Fibroblast of upper back skin (primary cell): ENCODE measurements around the gene AKT1.
A peak's percentile ranks its signal among the peaks of the same experiment; 100 is the strongest.

Source experiments
- DNase-seq: peaks from one replicate; pipeline ENCODE4 v3.0.0-alpha.2; 2013

Gene AKT1

DNA sequence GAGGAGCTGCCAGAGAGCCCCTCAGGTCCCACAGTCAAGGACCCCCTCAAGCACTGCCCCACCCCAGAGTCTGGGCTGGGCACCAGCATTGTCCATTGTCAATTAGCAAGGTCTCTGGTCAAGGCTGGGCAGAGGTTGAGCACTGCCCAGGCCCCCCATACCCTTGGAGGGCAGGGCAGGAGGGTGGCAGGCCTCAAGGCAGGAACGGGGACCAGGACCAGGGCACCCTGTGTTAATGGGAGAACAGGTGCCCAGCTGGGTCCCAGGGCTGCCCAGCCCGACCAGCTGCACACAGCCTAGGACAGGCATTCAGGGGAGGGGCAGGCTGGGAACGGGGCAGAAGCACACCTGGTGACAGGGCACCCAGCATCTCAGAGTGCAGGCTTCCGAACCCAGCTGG is 24.2 kb downstream of the AKT1 start:
- DNase-seq = no peak

DNA sequence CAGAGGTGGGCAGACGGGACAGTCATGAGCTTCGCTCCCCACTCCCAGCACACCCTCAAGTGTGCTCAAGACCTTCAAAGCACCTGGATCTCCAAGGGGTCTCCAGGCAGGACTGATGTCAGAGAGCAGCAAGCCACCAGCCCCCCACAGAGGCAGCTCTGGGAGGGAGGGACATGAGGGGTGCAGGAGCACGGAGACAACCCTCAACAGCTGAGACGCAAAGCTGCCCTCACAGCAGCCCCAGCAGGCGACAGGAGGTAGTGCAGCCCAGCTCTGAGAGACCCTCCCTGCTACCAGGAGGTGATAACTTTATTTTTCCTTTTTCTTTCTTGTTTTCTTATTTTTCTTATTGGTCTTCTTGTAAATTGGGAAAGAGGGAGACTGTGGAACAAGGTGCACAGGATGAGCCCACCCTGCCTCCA is 24.7 kb downstream of the AKT1 start:
- no peak for DNase-seq

DNA sequence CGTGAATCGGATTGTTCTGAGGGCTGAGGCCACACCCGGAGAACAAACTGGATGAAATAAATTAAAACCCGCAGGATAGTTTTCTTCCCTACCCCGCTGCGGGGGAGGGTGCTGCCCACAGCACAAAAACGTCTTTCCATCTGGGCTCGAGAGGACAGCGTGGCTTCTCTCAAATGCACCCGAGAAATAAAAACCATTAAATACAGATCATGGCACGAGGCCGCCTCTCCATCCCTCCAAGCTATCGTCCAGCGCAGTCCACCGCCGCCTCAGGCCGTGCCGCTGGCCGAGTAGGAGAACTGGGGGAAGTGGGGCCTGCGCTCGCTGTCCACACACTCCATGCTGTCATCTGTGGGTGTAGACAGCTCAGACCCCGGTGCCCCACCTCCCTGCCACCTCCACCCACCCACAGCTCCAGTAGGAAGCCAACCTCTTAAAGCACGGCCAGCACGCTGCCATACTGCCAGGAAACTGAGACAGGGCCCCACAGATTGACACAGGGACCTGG is 25.4 kb downstream of the AKT1 start:
- no peak for DNase-seq

DNA sequence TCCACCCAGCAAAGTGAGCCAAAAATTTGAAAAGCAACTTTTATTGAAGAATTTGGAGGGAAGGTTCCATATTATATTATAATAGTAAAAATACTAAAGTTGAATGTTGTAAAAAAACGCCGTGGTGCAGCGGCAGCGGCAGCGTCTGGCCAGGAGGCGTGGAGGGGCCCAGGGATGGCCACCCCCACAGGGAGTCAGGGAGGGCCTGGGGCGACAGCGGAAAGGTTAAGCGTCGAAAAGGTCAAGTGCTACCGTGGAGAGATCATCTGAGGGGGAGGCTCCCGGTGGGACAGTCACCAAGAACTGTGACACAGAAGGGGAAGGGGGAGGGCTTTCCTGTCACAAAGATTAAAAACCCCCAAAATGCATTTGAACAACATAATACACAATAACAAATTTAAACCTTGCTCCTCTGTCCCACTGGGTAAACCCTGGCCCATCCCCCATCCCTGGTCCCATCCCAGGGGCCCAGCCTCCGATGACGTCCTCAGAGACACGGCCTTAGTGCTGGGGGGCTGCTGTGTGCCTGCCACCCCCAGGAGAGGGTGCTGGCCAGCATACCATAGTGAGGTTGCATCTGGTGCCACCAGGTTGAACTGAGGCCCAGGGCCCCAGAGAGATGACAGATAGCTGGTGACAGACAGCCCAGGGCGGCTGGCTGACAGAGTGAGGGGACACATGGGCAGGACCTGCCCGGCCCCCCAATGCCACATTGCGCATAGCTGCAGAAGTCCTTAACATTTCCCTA is 26.1 kb downstream of the AKT1 start:
- DNase-seq = no peak

DNA sequence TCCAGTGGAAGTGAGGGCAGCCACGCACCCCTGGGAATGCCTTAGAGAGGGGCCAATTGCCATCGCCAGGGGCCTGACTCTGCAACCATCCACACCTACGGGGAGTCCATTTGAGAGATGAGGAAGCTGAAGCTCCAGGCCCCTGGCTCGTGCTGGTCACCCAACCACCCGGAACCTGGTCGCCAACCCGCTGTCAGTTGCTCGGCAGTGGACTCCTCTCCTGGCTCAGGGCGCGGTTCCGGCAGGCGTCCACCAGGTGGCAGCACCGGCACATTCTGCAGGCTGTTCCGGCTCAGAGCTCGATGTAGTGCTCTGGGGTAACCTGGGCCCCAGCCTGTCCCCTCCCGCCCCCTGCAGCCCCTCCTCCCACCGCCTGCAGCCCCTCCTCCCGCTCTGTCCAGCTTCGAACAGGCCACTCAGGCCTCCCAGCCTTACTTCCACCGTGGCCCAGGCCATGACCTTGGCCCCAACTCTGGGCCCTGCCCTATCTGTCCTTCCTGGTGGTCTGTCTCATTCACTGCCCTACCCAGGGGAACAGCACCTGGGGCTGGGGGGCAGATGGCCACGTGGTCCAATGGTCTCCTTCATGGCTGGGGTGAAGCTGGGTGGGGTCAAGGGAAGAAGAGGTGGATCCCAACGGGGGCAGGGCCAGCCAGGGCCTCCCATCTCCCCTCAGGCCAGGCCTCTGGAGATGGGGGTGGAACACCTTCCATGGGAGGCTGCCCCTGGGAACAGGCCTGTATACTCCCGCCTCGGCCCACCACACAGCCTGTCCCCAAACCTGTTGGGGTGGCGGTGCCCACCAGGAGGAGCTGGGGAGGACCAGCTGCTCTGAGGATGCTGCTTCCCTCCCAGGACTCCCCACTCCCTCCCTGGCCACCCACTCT is 26.9 kb downstream of the AKT1 start:
- peak; percentile 76 for DNase-seq

DNA sequence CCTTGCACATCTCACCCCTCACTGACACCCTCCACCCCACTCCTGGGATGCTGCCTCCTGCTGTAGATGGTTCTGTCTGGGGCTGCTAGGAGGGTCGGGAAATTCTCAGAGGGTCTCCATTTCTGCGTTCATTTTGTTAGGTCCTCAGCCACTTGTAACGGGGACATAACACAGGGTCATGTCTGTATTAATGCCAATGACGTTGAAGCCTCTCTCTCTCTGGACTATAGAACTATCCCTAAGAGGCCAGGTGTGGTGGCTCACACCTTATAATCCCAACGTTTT is 28.0 kb downstream of the AKT1 start:
- no peak for DNase-seq

DNA sequence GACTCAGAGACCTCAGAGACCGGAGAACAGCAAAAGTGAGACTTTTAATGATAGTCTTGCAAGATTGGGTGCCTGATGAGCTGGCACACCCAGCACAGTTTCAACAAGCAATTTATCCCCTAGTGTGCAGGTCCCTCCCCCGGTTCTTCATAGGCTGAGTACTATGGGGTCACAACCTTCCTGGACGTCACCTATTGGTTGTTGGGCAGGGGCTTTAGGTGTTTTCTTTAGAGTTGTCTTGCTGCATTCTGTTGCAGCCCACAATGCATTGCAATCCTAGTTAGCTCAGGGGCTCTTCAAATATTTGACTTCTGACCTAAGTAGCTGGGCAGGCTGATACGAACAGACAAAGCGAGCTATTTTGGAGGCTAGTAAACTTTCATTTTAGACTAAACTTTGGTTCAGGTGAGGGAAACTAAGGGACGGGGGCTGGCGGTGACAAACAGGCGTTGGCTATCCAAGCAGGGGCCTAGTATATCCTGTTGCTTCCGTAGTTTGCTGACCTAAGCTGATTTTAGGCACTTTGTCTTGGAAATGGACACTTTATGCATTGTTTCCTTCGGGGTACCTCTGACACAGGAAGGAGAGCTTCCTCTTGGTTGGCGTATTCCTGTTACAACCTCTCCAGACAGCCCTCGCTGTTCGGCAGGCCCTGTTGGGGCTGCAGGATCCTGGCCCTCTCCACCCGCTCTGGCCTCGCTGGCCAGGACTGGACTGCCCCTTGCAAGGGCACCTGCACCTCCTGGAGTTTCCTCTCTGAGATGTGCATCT is 28.5 kb downstream of the AKT1 start:
- DNase-seq = no peak

DNA sequence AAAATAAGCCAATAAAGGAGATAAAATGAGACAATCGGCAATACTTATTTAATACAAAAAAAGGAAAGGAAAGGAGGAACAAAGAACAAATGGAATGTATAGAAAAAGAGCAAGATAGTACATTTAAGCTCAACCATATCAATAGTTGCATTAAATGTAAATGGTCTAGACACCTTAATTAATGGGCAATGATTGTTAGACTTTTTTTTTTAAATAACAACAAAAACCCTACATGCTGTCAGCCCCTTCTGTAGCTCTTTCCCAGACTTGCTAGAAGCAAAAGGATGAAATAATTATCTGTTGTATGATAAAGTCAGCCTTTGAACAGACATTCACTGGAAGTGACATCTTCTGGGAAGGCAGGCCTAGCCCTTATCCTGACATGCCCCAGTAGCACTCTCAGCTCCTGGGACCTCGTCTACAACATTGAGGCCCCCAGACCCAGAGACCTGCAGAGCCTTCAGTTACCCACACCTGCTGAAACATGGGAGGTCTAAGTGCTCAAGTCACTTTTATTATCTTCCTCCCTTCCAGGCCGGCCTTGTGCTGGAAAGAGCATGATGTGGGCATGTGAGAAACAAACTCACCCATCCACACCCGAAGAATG is 29.2 kb downstream of the AKT1 start:
- no peak for DNase-seq

DNA sequence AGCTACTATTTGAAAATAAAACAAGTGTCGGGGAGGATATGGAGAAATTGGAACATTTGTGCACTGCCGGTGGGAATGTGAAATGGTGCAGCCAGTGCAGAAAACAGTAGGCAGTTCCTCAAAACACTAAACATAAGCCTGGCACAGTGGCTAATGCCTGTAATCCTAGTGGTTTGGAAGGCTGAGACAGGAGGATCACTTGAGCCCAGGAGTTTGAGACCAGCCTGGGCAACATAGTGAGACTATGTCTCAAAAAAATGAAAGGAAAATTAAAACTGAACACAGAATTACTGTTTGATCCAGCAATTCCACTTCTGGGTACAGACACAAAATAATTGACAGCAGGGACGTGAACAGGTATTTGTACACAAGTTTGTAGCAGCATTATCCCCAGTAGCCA is 30.0 kb downstream of the AKT1 start:
- no peak for DNase-seq

DNA sequence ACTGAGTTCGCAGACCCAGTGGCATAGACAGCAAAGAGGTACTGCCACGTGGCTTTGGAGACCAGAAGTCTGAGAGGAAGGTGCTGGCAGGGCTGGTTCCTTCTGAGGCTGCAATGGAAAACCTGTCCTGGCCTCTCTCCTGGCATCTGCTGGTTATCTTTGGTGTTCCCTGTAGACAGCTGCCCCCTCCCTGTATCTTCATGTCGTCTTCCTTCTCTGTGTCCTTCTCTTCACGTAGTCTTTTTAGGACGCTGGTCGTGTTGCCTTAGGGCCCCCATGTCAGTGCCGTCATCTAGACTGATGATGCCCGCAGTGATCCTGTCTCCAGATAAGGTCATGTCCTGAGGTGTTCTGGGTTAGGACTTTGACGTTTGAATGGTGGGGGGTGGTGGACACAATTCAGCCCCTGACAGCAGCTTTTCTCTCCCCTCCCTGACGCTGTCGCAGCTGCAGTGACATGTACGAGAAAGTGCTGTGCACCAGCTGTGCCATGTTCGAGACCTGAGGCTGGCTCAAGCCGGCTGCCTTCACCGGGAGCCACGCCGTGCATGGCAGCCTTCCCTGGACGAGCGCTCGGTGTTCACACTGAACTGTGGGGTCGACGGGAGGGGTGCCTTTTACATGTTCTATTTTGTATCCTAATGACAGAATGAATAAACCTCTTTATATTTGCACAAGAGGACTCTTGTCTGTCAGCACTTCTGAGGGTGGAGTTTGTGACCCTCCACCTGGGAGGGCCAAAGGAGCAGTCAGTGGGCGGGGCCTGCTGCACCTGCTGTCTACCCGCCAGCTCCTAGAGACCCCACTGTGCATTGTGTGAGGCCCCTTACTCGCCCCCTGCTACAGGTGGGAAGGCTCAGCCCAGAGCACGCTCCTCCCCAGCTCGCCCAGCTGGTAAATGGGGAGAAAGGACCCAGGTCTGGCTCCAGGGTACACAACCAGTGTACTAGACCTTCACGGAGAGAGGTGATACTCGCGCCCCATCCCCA is 36.3 kb downstream of the AKT1 start:
- DNase-seq = no peak

DNA sequence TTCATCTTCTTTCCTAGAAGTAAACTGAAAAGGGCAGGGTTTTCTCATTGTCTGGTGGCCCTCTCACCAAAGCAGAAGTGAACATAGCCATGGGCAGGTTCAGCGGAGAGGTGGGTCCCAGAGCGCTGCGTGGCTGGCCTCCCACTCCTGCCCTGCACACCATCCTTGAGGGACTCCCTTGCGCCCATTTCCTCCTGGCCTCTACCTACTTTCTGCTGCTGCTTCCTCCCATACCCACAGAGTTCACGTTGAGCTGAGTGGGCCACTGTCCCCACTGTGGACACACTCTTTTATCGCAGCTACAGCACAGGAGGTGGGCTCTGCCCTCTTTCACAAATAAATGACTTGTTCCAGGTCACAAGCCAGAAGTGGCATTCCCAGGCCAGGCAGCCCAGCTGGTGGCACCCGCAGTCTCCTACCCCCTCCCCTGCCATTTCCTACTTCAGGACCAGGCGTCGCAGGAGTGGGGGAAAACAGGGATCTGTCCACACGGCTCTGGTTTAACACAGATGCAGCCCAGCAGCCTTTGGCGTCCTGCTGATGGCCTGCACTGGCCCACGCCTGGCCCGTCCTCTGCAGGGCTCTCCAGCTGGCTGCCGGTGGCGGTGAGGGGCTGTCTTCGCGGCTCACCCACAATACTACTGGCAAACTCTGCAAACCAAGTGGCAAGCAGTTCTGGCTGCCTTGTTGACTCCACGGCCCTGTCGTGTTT is 37.7 kb downstream of the AKT1 start:
- no peak for DNase-seq

DNA sequence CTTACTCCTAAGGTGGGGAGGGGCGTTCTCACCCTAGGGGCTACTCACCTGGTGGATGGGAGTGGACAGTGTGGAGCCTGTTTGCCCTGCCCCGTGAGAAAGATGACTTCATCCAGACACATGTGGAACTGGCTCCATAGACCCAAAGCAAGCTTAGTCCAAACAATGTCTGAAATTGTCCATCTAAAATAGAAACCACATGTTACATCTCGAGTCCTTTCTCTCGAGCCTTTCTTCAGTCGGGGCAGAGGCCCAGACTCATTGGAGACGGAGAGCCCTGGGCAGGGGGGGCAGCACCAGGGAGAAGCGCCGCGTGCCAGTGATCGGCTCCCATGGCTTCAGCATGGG is 38.3 kb downstream of the AKT1 start:
- DNase-seq = no peak

DNA sequence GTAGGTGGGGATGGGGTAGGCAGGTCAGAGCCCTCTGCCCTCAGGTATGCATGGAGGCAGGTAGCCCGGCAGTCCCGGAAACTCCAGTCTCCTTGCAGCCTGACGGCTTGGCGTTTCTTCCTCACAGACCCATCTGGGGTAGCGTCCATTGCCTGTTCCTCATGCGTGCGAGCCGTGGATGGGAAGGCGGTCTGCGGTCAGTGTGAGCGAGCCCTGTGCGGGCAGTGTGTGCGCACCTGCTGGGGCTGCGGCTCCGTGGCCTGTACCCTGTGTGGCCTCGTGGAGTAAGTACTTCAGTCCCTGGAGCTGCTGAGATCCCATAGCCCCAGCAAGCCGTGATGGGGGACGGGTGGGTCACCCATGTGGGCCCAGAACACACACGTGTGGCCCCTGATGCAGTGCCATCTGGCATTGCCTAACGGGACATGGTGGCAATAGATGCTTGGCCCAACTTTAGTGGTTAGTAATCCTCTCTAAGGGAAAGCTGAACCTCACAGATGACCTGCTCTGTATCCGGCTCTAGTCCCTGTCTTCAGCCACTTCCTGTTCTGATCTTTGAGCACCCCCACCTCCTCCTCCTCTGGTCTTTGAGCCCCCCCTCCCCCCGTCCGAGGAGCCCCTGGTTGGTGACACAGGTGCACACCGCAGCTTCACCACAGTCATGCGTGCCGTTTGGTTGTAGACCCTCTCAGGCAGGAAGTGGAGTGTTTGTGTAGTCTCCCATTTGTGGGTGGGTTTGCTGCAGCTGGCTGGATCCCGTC is 38.9 kb downstream of the AKT1 start:
- no peak for DNase-seq

DNA sequence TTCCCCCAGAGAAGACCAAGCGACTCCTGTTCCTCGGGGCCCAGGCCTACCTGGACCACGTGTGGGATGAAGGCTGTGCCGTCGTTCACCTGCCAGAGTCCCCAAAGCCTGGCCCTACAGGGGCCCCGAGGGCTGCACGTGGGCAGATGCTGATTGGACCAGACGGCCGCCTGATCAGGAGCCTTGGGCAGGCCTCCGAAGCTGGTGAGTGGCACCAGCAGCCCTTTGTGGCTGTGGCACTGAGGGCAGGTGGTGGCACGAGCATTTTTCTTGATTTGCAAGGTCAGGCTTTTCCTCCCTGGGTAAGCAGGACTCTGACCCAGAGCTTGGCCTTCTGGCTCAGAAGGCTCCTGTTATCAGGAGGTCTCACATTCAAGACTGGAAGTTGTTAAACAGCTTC is 39.9 kb downstream of the AKT1 start:
- no peak for DNase-seq

DNA sequence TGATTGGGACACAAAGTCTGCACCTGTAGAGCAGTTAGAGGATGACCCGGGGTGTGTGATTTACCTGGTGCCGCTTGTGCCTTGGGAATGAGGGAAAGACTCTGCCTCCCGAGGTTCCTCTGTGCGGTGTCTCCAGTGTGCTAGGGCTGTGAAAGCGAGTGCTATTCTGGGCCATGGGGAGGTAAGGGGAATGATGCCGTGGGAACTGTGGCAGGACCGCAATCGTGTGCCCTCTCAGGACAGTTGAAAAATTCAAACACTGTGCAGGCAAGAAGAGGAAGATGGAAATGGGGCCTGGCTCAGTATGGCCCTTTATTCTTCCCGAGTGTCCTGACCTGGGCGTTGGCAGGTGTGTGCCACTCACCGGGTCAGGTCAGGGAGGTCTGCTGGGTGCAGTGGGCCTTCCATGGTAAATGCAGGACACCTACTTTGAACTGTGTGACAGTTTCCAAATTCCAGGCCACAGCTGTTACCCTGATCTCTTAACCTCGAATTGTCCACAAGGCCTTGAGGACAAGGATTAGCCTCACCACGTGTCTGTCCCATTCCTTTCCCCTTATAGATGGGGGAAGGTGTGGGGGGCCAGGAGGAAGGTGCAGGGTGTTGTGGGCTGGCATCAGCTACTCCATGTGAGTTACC is 41.2 kb downstream of the AKT1 start:
- DNase-seq = no peak

DNA sequence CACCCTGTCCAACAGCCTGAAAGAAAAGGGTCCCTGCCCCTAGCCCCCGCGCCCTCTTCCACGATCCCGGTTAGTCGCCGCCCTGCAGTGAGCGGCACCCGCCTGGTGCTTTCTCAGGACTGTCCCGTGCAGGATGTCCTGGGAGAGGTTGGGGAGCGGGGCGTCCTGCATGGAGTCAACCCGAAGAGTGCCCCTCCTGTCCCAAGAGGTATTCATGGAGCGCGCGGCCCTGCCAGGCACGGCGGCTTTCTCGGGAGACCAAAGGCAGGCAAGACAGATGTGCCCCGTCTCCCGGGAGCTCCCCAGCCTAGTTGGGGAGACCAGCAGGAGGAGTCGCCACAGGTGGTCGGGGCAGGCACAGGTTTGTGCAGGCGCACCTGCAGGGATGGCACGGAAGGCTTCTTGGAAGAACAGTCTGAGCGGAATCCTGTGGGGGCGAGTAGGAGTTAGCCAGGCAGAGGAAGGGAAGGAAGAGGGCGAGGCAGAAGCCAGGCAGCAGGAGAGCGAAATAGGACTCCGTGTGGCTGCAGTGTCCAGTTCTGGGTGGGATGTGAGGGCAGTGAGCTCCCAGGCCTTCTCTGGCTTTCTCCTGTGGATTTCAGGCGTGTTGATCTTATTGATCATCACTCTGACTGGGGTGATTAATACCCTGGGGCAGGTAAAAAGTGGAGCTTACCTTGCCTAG is 41.9 kb downstream of the AKT1 start:
- no peak for DNase-seq

DNA sequence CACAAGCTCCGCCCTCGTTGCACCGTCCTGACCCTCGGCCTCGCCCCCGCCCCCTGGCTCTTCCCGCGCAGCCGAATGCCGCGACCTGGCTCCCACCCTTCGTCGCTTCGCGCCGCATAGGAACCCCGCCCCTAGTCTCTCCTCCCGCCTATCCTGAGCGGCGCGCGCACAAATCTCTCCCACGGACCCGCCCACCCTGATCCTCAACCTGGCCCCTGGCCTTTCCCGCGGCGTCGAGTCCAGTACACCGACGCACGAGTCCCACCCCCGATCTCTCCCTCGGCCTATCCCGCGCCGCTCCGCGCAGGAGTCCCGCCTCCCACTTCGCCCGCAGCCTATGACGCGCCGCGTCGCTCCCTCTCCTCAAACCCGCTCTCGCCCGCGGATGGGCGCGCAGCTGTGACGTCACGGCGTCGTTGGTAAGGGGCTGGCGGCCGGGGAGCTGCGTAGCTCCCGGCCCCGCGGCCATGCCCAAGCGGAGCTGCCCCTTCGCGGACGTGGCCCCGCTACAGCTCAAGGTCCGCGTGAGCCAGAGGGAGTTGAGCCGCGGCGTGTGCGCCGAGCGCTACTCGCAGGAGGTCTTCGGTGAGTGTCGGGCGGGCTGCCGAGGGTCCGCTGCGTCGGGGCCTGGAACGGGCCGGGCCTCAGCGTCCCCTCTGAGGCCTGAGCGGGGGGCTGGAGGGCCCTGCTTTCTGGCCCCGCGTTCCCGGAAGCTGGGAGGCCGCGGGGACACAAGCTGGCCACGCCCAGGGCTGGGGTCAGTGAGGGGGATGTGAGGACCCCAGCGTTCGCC is 42.6 kb downstream of the AKT1 start, which contains the start of gene SIVA1:
Gene SIVA1 (plus strand): TSS at position 413 of the 793 bp plus-strand sequence. CDS start 55 bp downstream, at position 468.
- DNase-seq = peak; percentile 99

DNA sequence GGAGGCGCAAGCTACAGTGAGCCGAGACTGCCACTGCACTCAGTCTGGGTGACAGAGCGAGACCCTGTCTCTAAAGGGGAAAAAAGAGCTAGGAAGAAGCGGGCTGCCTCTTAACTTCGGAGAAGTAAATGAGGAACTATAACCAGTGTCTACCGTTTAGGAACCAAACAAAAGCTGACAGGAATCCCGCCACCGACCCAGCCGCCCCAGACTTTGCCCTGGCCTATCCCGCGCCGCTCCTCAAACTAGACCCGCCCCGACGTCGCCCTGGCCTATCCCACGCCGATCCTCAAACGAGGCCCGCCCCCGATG is 43.2 kb downstream of the AKT1 start:
- DNase-seq = no peak
